NCI-H2196 (cell line): ENCODE data around the gene CBARP.

Source experiments
- DNase-seq: peaks from one replicate; lab custom pipeline; 2025; ENCODE audit not compliant: unreplicated experiment; lab: John Stamatoyannopoulos, UW

The CBARP gene

GRCh38 chr19:1240925-1241324 lies 3.1 kb upstream of the CBARP start:
- DNase-seq, result no peak

DNA sequence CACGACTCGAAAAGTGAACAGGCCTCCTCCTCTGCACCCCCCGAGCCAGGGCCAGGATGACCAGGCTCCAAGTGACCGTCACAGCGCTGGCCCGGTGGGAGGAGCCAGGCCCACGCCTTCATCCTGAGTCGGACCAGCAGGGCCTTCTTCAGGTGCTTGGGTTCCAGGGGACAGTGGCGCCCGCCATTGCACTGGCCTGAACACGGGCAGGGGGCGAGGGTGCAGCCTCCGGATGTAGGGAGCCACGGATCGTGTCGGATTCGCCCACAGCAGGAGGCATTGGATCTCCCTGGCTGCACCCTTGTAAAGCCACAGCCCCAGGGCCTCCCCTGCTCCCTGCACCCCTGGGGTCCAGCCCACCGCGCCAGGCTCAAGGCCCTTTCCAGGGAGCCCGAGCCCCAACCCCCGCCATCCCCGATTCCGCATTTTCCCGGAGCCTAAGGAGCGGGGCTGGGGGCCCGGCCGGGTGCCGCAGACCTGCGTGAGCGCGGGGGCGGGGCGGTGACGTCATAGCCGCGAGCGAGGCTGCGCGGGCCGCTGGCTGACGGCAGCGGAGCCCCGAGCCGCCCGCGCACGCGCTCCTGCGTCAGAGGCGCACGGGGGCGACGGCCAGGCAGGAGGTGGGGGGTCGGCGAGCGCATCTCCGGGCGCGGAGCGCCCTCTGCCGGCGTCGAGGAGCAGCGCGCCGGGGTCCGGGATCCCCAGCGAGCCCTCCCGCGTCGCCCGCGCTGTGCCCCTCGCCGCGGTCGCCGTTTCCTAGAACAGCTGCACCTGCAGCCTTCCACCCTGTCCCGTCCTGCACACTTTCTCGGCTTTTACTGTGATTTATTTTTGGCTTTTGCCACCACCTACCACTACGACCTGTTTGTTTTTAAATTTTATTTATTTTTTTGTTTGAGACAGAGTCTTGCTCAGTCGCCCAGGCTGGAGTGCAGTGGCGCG lies 2.3 kb upstream of the CBARP start:
- DNase-seq, result peak; percentile 95

DNA sequence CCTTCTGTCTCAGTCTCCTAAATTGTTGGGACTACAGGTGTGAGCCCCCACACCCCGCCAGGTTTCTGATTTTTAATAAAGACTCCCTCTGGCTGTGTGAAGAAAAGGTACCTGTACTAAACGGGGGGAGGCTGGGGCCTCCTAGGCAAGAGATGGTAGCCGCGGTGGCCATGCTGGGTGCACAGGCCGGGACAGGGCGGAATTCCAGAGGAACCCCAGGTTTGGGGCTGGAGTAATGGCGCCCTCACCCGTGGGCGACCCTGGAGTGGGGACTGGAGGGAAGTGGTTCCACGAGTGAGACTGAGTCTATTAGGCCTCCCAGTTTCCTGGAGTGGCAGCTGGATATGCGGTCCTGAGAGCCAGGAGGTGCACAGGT lies 1.6 kb upstream of the CBARP start:
- no peak for DNase-seq

GRCh38 chr19:1238369-1239303 lies 831 bp upstream of the CBARP start:
- no peak for DNase-seq

GRCh38 chr19:1237027-1237659 lies 662 bp downstream of the CBARP start:
- no peak for DNase-seq

- no peak for DNase-seq
These were observed 1.2 kb downstream of the CBARP start for GRCh38 chr19:1236576-1236975.

DNA sequence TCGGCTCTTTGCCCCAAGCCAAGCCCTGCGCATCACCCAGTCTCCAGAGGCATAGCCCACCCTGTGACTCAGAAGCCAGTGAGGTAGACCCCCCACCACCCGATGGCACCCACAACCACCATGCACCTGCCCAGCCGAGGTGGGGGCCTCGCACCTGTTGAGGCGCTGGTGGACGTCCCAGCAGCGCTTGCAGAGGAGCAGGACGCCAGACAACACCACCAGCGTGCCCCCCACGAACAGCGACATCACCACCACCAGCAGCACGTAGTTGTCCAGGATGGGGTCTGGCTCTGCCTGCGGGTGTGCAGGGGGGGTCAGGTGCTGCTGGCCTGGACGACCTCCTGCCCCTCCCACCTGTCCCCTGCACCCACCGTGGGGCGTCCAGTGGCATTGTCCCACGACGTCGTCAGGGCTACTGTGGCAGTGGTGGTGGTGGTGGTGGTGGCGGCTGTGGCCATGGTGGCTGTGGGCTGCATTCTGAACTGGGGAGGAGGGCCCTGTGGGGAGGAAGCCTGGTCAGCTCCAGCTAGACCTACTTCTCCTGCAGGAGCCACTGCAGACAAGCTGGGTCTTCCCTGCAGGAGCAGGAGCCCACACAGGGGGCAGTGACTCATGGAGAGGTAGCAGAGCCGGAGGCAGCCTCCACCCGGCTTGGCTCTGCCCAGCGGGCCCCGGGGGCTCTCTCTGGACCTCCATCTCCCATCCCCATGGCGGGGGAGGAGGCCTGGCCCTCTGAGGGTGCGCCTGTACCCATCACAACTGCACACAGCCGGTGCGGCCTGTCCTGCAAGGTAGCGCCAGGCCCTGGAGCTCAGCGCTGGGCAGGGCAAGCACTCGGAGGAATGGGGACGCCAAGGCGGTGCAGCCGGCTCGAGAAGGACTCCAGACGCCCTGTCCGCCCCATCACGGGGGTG lies 1.9 kb downstream of the CBARP start:
- DNase-seq, result no peak

DNA sequence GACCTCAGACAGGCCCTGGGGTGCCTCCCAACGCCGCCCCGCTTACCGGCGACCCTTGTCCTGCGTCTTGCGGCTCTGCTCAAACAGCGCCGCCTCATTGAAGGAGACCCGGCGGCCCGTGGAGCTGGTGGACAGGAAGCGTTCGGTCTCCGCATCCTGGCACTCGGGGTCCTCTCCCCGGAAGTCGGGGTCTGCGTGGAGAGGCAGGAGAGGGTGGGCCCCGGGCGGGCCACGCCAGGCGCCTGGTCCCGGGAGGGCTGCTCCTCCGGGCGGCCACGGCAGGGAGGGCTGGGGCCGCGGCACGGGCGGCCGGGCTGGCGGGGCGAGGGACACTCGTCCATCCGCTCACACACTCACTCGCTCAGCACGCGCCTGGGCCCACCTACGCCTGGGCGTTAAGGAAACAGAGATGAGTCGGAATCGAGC lies 2.8 kb downstream of the CBARP start:
- DNase-seq, result no peak

GRCh38 chr19:1234051-1234954 lies 3.5 kb downstream of the CBARP start:
- DNase-seq, result no peak

- DNase-seq, result no peak
These were observed 4.6 kb downstream of the CBARP start for GRCh38 chr19:1233115-1233667.

DNA sequence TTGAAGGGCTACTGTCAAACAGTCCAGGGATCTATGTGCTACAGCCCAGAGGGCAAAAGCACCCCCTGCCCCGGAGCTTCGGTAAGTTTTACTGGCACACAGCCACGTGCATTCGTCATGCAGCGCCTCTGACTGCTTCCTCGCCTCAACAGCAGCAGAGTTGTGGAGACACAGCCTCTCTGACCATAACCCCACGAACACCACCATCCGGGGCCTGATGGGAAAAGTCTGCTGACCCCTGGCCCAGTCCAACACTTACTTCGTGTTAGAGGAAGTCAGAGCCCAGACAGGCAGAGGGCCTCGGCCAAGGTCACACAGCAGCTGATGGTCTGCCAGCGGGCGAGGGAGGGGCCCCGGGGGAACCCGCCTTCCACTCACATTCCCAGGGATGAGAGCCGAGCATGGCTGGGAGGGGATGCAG lies 5.1 kb downstream of the CBARP start:
- no peak for DNase-seq

GRCh38 chr19:1231729-1232637 lies 5.8 kb downstream of the CBARP start:
- DNase-seq, result no peak

DNA sequence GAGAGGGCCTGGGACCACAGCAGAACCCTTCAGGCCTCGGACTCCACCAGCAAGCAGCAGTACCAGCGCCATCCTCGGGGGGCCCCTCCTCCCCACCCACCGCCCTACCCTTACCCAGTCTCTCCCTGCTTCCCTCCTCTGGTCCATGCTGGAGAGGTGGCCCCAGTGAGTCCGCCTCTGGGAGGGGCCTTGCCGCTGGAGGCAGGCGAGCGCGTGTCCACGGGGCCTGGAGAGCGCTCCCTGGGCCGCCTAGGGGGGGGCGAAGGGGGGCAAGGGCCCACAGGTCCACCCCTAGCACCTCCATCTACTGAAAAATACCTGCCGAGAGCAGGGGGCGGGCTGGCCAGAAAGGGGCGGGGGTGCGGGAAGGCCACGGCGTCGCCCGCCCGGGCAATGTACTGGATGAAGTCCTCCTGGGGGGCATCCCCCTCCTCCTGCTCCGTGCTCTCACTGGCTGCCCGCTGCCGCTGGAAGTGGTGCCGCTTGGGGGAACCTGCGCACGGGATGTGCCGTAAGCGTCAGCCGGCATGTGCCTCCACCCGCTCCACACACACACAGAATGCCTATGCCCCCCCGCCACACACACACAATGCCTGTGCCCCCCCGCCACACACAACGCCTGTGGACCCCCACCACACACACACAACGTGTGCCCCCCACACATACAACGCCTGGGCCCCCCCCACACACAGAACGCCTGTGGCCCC lies 6.9 kb downstream of the CBARP start:
- no peak for DNase-seq

DNA sequence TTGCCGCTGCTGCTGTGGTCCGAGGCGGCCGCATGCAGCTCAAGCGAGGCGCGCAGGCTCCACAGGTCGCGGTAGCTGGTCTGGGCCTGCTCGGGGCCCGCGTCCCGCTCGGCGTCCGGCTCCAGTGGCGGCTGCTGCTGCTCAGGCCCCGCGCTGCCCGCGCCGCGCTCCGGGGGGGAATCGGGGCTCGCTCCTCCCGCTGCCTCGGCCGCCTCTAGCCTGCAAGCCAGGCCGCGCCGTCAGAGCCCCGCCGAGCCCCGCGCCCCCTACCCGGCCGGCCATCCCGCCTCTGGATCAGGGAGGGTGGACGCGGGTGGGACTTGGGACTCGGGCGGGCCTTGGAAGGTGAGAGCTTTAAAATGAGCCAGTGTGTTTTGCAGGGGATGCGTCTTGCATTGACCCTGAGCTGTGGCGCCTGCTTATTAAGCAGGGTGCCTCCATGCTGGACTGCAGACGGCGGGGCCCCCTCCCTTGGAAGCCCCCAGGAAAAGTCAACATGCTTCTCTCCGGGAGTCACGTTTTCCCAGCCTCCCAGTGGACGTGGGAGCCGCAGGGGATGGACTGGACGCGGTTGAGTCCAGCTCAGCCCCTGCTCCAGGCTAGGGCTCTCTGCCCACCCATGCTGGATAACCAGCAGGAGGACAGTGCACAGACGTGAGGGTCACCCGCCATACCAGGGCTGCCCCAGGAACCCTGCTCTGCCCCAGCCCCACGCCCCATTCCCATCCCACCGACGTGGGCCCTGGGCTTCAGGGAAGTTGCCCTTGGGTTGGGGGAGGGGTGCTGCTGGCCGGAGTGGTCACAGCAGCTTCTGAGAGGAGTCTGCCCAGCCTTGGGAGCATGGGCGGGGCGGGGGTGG lies 7.7 kb downstream of the CBARP start:
- DNase-seq, result no peak

GRCh38 chr19:1229056-1229923 lies 8.5 kb downstream of the CBARP start:
- DNase-seq, result no peak
